Measurements from ENCODE around the gene IFNG-AS1.

The IFNG-AS1 gene

DNA sequence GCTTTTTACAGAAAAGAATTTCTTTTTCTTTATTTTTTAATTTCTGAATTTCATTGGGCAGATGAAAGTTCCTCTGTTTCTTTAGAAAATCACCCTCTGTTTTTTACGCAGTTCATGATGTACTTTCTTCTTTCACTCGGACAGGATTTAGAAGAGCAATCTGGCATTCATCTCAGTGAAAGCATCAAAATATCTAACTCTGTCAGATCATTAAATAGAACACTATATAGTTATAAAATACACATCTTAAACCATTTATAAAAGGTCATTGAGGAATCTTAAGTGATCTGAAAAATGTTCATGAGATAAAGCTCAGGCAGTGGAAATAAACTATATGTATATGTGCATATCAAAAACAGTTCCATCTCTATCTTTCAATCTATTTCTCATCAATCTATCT, 3.9 kb downstream of the IFNG-AS1 start:
- DNase-seq (ENCODE audit: low read depth in 2 of 2, low spot score in 1 of 2) = no peak

DNA sequence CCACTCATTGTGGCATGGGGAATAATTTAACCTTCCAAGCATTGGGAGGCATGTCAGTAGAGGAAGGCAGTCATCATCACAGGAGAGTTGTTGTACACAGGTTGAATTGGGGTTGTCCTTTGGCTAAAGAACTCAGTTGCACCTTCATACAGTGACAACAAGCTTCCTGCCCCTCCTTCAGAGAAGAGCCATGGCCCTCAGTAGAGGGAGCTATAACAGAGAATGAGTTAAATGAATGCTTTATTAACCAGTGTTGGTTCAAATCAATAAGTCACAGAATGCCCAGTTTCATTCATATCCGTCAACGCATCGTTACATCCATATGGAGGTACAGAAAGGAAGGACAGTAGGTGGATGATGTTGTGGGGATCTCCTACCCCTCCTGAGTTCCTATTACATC, 4.8 kb downstream of the IFNG-AS1 start:
- DNase-seq (ENCODE audit: low read depth in 2 of 2, low spot score in 1 of 2) = no peak

DNA sequence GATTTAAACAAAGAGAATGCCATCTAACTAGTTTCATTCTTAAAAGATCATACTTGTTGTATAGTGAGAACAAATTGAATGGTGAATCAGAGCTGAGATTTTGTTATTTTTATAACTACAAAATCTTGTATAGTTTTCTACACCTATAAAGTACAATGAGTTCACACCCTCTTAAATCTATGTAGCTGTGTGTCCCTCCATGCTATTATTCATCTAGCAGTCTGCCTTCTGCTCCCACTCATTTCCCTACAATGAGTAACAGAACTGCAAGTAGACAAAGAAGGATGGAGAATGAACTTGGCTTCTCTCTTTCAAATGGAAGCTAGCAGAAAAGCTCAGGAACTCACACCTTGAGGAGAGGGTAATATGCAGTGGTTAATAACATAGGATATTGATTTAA, 7.1 kb downstream of the IFNG-AS1 start:
- DNase-seq (ENCODE audit: low read depth in 2 of 2, low spot score in 1 of 2) = no peak

DNA sequence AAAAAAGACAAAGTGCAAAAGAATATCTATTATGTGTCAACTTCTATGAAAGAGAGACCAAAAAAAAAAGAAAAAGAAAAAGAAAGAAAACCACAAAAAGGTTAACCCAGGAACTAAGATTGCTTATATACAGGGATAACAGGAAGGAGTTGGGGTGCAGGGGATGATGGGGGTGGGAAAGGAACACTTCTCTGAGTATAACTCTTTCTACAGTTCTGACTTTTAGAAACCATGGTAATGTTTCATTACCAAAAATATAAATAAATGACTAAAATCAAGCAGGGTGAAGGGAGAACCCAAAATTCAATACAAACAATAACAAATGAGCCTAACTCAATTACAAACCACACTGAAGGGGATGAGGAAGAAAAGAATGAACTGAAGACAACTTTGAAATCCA, 9.1 kb downstream of the IFNG-AS1 start:
- no peak for DNase-seq (ENCODE audit: low read depth in 2 of 2, low spot score in 1 of 2)

DNA sequence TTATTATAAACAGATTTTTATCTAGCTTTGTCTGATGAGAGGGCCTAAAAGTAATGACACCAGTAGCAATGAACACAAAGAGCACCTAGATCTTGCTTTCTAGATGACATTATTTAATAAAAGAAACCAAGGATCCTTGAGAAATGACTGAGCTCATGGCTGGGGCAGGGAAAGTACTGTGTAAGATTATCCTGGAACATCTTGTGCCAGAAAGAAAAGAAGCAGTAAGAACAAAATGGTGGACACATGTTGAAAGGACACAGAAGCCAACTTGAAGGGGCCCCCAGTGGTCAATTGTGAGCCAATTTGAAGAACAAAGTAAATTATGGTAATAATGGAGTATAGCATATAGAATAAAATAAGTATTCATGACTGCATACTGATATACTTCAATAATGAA, 10.0 kb downstream of the IFNG-AS1 start:
- DNase-seq (ENCODE audit: low read depth in 2 of 2, low spot score in 1 of 2) = no peak

DNA sequence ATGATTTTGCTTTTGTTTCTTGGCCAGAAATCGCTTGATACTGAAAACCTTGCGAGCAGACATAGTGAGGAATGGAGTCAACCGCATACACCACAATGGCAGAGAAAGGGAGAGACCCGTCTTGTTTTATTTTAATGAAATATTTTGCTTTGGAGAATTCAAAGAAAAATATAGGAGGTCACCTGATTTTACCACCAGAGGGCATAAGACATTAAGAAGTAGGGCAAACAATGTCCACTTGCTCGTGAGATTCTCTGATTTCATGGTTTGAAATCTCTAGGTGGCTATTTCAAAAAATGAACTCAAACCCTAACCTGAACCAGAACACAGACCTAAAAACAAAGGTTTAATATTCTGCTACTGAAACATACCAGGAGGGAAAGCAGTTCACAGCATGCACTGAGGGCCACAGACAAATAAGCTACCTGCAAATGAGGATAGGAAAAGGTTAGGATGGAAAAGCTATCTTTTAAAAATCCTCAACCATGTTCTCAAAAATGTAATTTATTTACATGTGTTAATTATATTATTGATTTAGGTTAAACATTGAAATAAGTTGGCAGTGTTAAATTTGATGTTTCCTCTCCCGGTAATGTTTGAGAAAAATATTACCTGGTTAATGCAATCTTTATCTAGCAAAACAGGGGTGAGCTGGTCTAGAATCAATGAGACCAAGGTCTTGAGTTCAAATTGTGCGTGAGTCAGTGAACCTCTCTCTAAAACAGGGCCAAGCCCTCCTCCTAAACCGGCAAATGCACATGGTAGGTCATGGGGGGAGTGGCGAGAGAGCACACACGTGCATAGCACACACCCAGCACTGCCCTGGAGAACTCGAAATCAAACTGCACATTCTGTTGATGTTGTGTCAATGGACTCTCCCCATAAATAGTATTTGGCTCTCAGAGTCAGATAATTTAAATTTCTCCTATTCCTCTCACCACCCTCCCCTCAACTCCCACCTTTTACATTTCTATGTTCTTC, 12.5 kb downstream of the IFNG-AS1 start:
- DNase-seq (ENCODE audit: low read depth in 2 of 2, low spot score in 1 of 2) = no peak

DNA sequence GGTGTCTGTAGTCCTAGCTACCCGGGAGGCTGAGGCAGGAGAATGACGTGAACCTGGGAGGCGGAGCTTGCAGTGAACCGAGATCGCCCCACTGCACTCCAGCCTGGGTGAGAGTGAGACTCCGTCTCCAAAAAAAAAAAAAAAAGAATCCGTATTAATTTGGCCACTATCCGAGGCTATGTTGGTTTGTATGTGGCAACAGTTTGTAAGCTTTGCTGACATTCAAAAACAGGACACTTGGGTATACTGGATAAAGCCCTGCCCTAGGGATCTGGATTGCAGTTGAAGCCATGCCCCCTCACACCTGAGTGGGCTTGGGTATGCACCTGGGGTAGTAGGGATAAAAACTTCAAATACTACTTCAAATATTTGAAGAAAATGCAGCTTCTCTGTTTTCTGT, 14.5 kb downstream of the IFNG-AS1 start:
- DNase-seq (ENCODE audit: low read depth in 2 of 2, low spot score in 1 of 2) = no peak

DNA sequence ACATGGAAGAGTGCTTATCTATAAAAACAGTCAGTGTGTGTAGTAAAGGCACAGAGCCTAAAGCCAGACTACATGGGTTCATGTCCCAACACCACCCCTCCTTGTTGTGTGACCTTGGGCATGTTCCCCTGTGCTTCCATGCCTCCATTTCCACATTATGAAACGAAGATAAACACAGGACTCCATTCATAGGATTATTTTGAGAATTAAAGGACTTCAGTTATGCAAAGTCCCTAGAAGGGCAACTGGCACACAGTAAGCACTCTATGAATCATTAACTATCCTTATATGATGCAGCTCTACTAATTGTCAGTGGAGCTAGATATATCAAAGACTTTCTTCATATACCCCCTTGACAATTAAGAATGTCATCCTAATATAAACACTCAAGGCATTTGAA, 17.8 kb downstream of the IFNG-AS1 start:
- DNase-seq (ENCODE audit: low read depth in 2 of 2, low spot score in 1 of 2) = no peak

DNA sequence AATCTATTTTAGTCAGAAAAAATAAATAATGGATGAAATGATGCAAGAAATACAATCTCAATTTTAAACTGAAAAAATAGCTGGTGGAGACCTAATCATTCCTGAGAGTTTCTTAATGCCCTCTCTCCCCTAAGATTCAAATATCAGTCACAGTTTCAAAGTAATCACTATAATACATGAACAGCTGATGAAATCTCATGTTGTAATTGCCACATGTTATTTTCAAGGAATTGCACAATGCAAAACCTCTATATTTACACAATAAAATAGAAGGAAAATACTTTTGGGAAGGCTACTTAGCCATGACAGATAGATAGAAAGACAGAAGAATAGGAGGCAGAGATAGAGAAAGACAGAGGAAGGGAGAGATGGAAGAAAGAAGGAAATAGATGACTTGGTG, 18.2 kb downstream of the IFNG-AS1 start:
- no peak for DNase-seq (ENCODE audit: low read depth in 2 of 2, low spot score in 1 of 2)

DNA sequence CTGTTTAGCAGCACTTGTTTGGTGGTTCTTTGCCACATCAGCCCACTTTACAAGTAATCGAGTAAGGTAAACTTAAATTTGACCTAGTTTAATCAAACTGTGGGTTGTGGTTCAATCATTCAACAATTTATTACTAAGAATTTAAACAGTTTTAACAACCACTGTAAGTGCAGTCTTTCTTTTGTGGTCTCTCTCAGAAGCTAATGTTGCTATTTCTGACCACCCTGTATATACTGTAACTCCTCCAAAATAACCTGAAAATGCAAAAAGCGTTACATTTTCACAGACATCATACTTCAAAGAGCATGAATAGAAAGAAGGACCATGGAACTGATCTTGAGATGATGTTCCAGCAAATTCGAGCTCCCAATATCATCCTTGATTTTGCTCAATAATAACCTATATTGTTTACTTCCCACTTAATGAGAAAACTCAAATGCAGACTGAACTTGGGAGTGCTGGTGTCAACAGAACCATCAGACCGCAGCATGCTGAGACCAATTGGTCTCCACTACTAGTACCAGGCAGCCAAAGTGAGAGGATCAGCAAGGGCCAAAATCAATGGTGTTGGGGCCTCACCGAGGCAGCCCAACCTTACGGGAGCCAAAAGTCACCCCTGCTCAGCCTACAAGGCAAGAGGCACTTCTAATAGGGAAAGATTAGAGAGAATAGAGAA, 22.1 kb downstream of the IFNG-AS1 start:
- no peak for DNase-seq (ENCODE audit: low read depth in 2 of 2, low spot score in 1 of 2)

DNA sequence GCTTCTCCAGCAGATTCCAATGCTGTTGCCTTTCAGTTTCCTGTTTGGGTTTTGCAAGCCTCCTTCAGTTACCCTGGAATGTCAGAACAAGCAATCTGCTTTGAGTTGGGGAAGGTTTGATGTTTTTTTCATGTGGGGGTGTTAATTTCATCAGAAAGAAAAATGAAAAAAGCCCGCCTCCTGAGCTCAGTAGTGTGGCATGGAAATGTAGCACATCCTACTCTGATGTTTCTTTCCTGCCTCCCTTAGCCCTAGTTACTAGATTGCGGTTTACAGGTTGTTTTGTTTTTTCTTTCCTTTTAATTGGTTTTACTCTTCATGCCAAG, 22.6 kb downstream of the IFNG-AS1 start:
- no peak for DNase-seq (ENCODE audit: low read depth in 2 of 2, low spot score in 1 of 2)

DNA sequence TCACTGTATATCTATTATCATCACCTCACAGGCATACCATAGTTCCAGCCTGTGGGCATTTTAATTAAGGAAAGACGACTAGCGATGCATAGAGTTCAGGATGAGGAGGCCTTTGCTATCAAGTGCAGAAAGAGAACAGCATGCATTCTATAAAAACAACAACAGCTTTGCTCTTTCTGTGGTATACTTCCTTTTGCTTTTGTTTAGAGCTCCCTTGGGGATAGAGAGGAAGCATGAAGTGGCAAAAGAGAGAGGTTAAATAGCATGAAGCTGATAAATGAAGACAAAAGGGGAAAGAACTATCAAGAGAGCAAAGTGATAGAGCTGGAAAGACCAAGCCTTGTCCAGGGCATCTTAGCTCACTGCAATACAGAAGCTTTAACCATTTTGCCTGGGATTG, 23.5 kb downstream of the IFNG-AS1 start:
- no peak for DNase-seq (ENCODE audit: low read depth in 2 of 2, low spot score in 1 of 2)

DNA sequence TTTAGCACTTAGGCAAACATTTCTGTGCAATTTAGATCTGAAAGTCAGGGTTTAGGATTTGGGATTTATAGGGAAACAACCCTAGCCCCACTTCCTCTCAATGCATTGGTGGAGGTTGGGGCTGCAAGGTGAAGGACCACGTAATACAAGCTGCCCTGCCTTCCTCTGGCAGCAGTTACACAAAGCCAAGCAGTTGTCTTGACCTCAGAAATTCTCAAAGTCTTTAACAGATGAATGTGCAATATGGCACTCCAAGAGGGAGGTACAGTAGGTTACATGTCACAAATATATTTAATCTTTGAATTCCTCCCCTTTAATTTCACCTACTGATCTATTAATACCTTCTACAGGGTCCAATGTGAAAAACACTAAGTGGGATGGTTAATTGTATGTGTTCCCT, 23.9 kb downstream of the IFNG-AS1 start:
- DNase-seq (ENCODE audit: low read depth in 2 of 2, low spot score in 1 of 2) = no peak

DNA sequence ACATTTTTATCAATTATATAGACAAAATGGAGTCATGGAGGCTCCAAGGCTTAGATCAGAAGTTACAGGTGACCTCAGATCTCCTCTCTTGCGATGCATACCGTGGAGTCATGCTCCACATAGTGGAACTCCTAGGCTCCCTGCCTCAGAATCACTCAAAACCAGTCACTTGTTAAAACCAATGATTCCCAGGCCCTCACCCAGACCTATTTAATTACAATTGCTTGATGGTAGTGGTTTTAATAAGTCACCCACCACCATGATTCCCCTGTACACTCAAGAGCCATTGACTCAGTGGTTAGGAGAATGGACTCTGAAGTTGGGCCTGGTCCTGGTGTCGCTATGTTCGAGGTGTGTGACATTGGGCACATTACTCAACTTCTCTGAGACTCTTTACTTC, 26.9 kb downstream of the IFNG-AS1 start:
- no peak for DNase-seq (ENCODE audit: low read depth in 2 of 2, low spot score in 1 of 2)

DNA sequence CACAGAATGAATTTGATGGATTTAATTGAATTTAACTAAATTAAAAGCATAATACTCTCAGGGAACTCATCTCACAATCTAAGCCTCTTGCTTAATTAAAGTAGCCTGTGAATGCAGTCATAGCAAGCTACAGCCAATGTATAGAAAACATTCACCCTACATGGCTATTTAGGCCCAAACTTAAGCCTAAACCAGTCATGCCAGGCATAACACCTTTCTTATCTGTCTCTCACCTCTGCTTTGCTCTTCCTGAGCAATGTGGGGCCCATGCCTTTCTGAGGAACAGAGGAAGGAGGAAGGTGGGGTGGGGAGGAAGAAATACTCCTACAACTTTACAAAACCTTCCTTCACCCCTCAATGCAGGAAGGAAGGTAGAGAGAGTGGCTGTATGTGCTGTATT, 29.1 kb downstream of the IFNG-AS1 start:
- DNase-seq (ENCODE audit: low read depth in 2 of 2, low spot score in 1 of 2) = no peak

DNA sequence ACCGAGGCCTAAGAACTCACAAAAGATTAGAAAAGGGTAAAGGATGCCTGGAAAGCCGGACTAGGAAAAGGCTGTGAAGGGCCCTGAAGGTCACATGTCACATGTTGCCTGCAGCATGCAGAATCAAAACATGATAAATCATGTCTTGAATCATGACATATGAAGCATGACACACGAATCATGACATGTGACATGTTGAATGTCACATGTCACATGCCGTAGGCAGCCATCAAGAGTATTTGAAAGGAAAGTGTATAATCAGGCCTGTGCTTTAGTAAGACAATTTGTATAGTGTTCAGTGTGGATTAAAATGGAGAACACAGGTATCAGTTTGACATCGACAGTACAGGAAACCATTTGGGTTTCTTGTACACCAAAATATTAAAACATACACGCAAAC, 30.8 kb downstream of the IFNG-AS1 start:
- no peak for DNase-seq (ENCODE audit: low read depth in 2 of 2, low spot score in 1 of 2)

DNA sequence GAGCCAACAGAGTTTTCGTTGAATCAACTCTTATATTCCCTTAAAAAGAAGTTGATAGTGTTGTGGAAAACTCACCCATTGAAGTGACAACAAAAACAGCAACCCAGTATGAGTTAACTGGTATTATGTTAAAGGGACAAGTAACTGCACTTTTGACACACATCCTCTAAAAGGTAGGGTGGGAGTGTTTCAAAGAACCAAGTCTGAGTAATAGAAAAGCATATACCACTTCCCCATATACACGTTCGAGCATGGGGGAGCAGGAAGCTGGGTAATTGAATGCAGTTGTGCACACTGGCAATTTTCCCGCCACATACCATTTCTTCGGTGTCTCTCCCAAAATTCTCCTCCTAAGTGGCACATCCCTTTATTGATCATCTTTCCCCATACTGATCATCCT, 31.5 kb downstream of the IFNG-AS1 start:
- DNase-seq (ENCODE audit: low read depth in 2 of 2, low spot score in 1 of 2) = no peak

DNA sequence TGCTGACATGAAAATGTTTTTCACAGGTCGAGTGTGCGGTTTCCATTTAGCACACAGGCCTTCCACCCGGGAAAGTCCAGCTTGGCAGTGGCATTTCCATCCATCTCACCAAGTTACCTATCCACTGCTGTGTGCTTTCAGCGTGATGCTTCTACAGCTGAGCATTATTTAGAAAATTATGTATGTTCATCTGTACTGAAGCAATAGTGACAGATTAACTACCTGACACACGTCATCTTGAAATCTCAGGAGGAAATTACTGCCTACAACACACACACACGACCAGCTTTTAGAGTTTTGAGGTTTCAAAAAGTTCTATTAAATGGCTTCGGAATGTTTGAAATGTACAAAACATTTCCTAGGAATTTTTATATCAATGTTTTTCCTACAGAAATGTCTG, 39.4 kb downstream of the IFNG-AS1 start:
- DNase-seq (ENCODE audit: low read depth in 2 of 2, low spot score in 1 of 2) = no peak

DNA sequence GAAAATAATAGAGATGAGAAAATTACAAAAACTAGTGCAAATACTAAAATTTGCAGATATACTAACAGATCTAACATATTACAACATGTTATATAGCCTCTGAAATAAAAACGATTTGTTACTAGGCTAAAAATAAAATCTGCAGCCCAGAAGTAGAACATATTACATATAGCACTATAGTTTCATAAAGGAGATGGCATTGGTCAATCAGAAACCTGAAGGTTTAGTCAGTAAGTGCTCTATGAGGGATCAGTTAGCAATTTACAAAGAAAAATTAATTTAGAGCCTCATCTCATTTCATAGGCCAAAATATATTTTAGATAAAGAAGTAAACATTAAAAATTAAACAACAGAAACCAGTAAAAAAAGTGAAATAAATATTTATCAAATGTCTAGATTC, 41.0 kb downstream of the IFNG-AS1 start:
- DNase-seq (ENCODE audit: low read depth in 2 of 2, low spot score in 1 of 2) = no peak

DNA sequence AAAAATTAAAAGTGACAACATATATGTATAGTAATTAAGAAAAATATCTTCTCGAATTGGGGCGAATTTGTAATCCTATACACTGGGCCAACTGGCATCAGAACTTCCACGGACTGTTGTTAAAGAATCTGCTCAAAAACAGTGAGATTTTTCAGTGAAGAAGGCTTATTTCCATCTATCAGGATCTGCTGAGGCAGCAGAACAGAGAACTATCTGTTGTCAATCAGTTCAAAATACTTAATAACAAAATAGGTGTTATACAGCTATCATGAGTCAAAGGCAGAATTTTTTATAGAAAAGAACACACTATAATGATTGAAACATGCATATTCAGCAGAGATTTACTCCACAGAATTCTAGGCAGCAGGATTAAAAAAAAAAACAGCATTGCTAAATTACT, 41.9 kb downstream of the IFNG-AS1 start:
- DNase-seq (ENCODE audit: low read depth in 2 of 2, low spot score in 1 of 2) = no peak

DNA sequence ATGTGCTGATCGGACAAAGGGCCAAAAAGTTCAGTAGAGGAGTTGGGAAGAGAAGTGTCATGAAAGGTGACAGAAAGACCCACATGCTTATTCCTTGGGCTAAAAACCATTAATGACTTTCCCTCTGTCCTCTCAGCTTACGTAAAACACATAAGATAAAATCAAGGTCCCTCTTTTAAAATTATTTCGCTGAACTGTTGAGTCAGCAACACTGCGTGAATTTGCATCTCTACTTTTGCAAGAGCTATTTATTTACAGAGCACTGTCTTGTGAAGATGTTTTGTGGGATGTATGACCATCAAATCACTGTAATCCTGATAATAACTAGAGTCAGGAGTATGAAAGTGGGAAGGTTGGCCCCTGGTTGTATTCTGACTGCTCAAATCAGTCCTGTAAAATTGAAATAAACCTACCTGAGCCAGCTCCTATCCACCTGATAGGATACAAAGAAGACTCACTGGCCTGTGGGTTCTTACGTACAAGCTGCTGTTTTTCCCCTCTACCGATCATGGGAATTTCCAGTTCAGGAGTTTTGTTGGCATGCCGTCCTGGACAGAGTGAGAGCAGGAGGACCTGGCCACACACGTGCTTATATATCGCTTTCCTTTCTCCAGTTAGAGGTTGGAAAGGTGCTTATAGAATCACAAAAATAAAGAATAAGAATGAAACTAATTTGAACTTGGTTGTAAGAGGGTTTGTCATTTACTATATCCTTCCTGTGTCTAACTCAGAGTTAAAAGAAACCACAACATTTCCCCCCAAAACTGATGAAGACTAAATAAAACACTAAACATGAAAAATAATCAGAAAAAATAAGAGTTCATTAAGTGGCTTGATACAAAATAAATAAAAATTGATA, 42.9 kb downstream of the IFNG-AS1 start:
- no peak for DNase-seq (ENCODE audit: low read depth in 2 of 2, low spot score in 1 of 2)

DNA sequence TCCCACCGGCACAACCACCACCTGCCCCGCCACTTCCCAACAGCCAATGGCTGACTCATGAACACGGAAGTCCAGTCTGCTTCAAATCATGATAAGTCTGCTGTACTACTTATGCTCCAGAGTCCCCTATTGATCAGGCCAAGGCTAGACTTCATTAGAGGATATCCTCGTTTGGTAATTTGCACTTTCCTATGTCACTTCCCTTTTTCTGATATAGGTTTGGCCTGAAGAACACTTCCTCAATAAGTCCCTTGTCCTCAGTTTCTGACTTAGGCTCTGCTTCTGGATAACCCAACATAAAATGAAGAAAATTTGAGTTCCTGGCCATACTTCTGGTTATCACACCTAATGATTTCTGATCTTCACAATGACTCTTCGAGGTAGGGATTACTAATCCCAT, 45.3 kb downstream of the IFNG-AS1 start:
- no peak for DNase-seq (ENCODE audit: low read depth in 2 of 2, low spot score in 1 of 2)
